Neuronal stem cell (in vitro differentiated cells): ENCODE measurements around the gene CKMT1A.
"Not testable (repeated sequence)": the region's sequence is repeated elsewhere in the genome, so short reads cannot be mapped to it uniquely, and the experiment has no call there.

Source experiments
- DNase-seq: peaks from one replicate; pipeline ENCODE4 v3.0.0-alpha.2; 2013; ENCODE audit warnings: low spot score
- H2AFZ ChIP-seq: one replicate; pipeline ENCODE4 v1.6.1; 2013; ENCODE audit warnings: mild to moderate bottlenecking, low read length, inconsistent platforms
- H2AK5ac ChIP-seq: 2 replicates; pipeline ENCODE4 v1.6.1; 2013; ENCODE audit warnings: low read depth, mild to moderate bottlenecking, inconsistent platforms, low read length, moderate library complexity, mixed read lengths
- H2BK120ac ChIP-seq: 2 replicates; pipeline ENCODE4 v1.6.1; 2013; ENCODE audit warnings: low read depth, mild to moderate bottlenecking, inconsistent platforms, low read length, moderate library complexity, mixed read lengths
- H2BK12ac ChIP-seq: one replicate; pipeline ENCODE4 v1.6.1; 2013; ENCODE audit warnings: low read length, inconsistent platforms
- H2BK15ac ChIP-seq: 2 replicates; pipeline ENCODE4 v1.6.1; 2013; ENCODE audit warnings: mild to moderate bottlenecking, low read length, inconsistent platforms, mixed read lengths
- H2BK5ac ChIP-seq: one replicate; pipeline ENCODE4 v1.6.1; 2013; ENCODE audit warnings: inconsistent platforms, mild to moderate bottlenecking, low read length, moderate library complexity
- H3K14ac ChIP-seq: one replicate; pipeline ENCODE4 v1.6.1; 2013; ENCODE audit warnings: low read length, inconsistent platforms
- H3K18ac ChIP-seq: 2 replicates; pipeline ENCODE4 v1.6.1; 2013; ENCODE audit warnings: low read length, inconsistent platforms
- H3K23ac ChIP-seq: 2 replicates; pipeline ENCODE4 v1.6.1; 2013; ENCODE audit warnings: low read depth, mild to moderate bottlenecking, mixed read lengths, low read length, inconsistent platforms; ENCODE audit not compliant: poor library complexity
- H3K27ac ChIP-seq: replicated peaks from 3 replicates; pipeline ENCODE4 v1.5.1; 2013; ENCODE audit warnings: low read length, inconsistent platforms
- H3K27me3 ChIP-seq, 3 experiments: 2 replicates each; pipeline ENCODE4 v1.6.1; 2013; ENCODE audit warnings: low read length in 3 of 3, mild to moderate bottlenecking in 2 of 3, inconsistent platforms in 1 of 3, low read depth in 1 of 3, mixed read lengths in 1 of 3, moderate library complexity in 1 of 3; ENCODE audit not compliant: control insufficient read depth in 3 of 3, insufficient read depth in 3 of 3
- H3K36me3 ChIP-seq, 2 donors: replicated peaks in 1 of 2; 2 replicates each; pipeline ENCODE4 v1.6.1; 2013; ENCODE audit warnings: low read length in 2 of 2; ENCODE audit not compliant: control insufficient read depth in 2 of 2, insufficient read depth in 2 of 2
- H3K4ac ChIP-seq: 2 replicates; pipeline ENCODE4 v1.6.1; 2013; ENCODE audit warnings: inconsistent platforms, mild to moderate bottlenecking, low read length, moderate library complexity
- H3K4me1 ChIP-seq, 2 donors: 1 replicate in 1 of 2; 2 replicates in 1 of 2; pipeline ENCODE4 v1.6.1; 2013; ENCODE audit warnings: low read length in 2 of 2, low read depth in 1 of 2; ENCODE audit not compliant: control insufficient read depth in 2 of 2, insufficient read depth in 1 of 2
- H3K4me2 ChIP-seq: one replicate; pipeline ENCODE4 v1.6.1; 2013; ENCODE audit warnings: mild to moderate bottlenecking, low read length, inconsistent platforms; ENCODE audit not compliant: insufficient read depth, poor library complexity, severe bottlenecking
- H3K4me3 ChIP-seq, 2 donors: 2 replicates each; pipeline ENCODE4 v1.5.1; 2013; ENCODE audit warnings: low read length in 2 of 2, mild to moderate bottlenecking in 2 of 2, inconsistent platforms in 1 of 2, moderate library complexity in 1 of 2
- H3K79me1 ChIP-seq: one replicate; pipeline ENCODE4 v1.6.1; 2013; ENCODE audit warnings: low read depth, mild to moderate bottlenecking, inconsistent platforms, low read length, moderate library complexity
- H3K9ac ChIP-seq: one replicate; pipeline ENCODE4 v1.6.1; 2013; ENCODE audit warnings: mild to moderate bottlenecking, low read depth, low read length, inconsistent platforms; ENCODE audit not compliant: poor library complexity
- H3K9me3 ChIP-seq, 2 donors: replicated peaks in 1 of 2; 2 replicates each; pipeline versions ENCODE3 to v1.6.1; 2013; ENCODE audit warnings: low read length in 2 of 2, mild to moderate bottlenecking in 2 of 2, inconsistent platforms in 1 of 2, low read depth in 1 of 2, mixed read lengths in 1 of 2, moderate library complexity in 1 of 2; ENCODE audit not compliant: control insufficient read depth in 2 of 2, insufficient read depth in 1 of 2
- H4K8ac ChIP-seq: one replicate; pipeline ENCODE4 v1.6.1; 2013; ENCODE audit warnings: low read depth, mild to moderate bottlenecking, inconsistent platforms, low read length, moderate library complexity
- H4K91ac ChIP-seq: one replicate; pipeline ENCODE4 v1.6.1; 2013; ENCODE audit warnings: low read length, low read depth, mild to moderate bottlenecking, inconsistent platforms; ENCODE audit not compliant: poor library complexity
- WGBS, 2 donors: extraction: QIAGEN DNeasy Blood & Tissue Kit; methylation state at CpG; one replicate each; pipeline ENCODE4 v1.1.7; 2013; ENCODE audit warnings: missing lambda C conversion rate in 2 of 2, mixed read lengths in 1 of 2; ENCODE audit not compliant: insufficient read length in 2 of 2, insufficient replicate concordance in 1 of 2; ENCODE audit errors: extremely low coverage in 2 of 2; 5-methylcytosine and 5-hydroxymethylcytosine counted together

Gene CKMT1A

GRCh38 chr15:43662293-43662692, 31.4 kb upstream of the CKMT1A start:
- H3K27me3 ChIP-seq, H2BK5ac ChIP-seq, H3K9ac ChIP-seq, H4K91ac ChIP-seq, H3K36me3 ChIP-seq, DNase-seq, H4K8ac ChIP-seq, H3K18ac ChIP-seq, H3K27ac ChIP-seq, H3K14ac ChIP-seq, H3K4me1 ChIP-seq, H3K4me2 ChIP-seq, H3K79me1 ChIP-seq, H3K4me3 ChIP-seq, H2BK120ac ChIP-seq, H3K23ac ChIP-seq, H3K9me3 ChIP-seq, H3K4ac ChIP-seq, H2AFZ ChIP-seq, H2BK12ac ChIP-seq, H2AK5ac ChIP-seq, H2BK15ac ChIP-seq: not testable (repeated sequence)
- no CpG with 5 or more reads among the region's 2 CpGs for WGBS, 2 donors

GRCh38 chr15:43663333-43663732, 30.3 kb upstream of the CKMT1A start:
- DNase-seq, H3K9me3 ChIP-seq, H3K14ac ChIP-seq, H3K23ac ChIP-seq, H2BK12ac ChIP-seq, H2AK5ac ChIP-seq, H2BK120ac ChIP-seq, H2BK15ac ChIP-seq, H4K91ac ChIP-seq, H3K79me1 ChIP-seq, H3K36me3 ChIP-seq, H2BK5ac ChIP-seq, H3K4me2 ChIP-seq, H3K27me3 ChIP-seq, H3K4ac ChIP-seq, H3K4me1 ChIP-seq, H3K18ac ChIP-seq, H3K4me3 ChIP-seq, H2AFZ ChIP-seq, H3K9ac ChIP-seq, H4K8ac ChIP-seq, H3K27ac ChIP-seq: not testable (repeated sequence)
- no CpG with 5 or more reads among the region's 8 CpGs for WGBS, 2 donors

- not testable (repeated sequence) for H2BK12ac ChIP-seq, H2AK5ac ChIP-seq, H2BK120ac ChIP-seq, H3K27ac ChIP-seq, H3K36me3 ChIP-seq, H4K91ac ChIP-seq, H2AFZ ChIP-seq, H3K4me3 ChIP-seq, H3K9ac ChIP-seq, H3K79me1 ChIP-seq, H3K27me3 ChIP-seq, H3K14ac ChIP-seq, DNase-seq, H3K4me1 ChIP-seq, H2BK5ac ChIP-seq, H4K8ac ChIP-seq, H3K18ac ChIP-seq, H2BK15ac ChIP-seq, H3K9me3 ChIP-seq, H3K4ac ChIP-seq, H3K4me2 ChIP-seq, H3K23ac ChIP-seq
- WGBS, 2 donors = no CpG with 5 or more reads among the region's 1 CpG
These were observed 27.5 kb upstream of the CKMT1A start for GRCh38 chr15:43666177-43666576.

GRCh38 chr15:43674175-43674574, 19.5 kb upstream of the CKMT1A start:
- H2AK5ac ChIP-seq, H3K27ac ChIP-seq, H2AFZ ChIP-seq, H3K79me1 ChIP-seq, H3K36me3 ChIP-seq, H2BK120ac ChIP-seq, H3K4me3 ChIP-seq, H2BK15ac ChIP-seq, H2BK5ac ChIP-seq, H3K4ac ChIP-seq, H3K9ac ChIP-seq, H3K23ac ChIP-seq, H4K8ac ChIP-seq, H3K4me1 ChIP-seq, H4K91ac ChIP-seq, H3K27me3 ChIP-seq, H3K9me3 ChIP-seq, H3K4me2 ChIP-seq, H3K14ac ChIP-seq, DNase-seq, H2BK12ac ChIP-seq, H3K18ac ChIP-seq: not testable (repeated sequence)
- WGBS, 2 donors = no CpG with 5 or more reads among the region's 1 CpG
